Stimulated activated CD4-positive, alpha-beta T cell treated with anti-CD3 and anti-CD28 coated beads, Interleukin-4, amount 100 ng/mL, for 1 hour (primary cell): ENCODE measurements around the gene HEY2.

Experiments
- DNase-seq: peaks from one replicate; pipeline ENCODE4 v3.0.0-alpha.2; 2020

HEY2 gene

DNA sequence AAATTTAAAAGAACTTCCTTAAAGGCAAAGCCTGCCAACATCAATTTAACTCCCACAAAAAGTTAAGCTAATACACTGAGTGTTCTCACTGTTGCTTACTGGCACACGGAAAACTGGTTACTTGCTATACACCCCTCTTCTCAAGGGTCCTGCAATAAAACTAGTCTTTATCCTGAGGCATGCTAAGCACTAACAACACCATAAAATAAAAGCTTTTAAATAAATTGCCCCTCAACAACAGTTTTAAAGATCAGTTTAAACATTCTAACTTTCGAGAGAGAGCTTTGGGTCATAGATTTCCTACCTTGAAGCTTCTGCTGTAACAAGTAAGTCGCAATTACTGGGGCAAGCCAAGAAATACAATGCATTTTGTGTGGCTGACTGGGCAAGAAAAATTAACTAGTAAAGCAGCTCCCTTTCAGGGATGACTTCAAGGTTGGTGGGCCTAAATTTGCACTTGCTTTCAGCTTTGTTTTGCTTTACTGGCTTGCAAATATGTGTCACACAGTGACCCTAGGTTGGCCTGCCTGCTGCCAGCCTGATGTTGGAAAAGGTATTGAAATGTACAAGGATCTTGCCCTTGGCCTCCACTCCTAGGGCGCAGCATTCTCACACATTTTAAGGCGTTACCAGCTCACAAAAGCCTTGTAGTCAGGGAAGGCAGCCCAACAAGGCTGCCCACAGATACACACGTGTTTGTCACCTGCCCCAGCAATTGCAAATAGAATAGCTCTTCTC is 4.0 kb upstream of the HEY2 start:
- DNase-seq = no peak

DNA sequence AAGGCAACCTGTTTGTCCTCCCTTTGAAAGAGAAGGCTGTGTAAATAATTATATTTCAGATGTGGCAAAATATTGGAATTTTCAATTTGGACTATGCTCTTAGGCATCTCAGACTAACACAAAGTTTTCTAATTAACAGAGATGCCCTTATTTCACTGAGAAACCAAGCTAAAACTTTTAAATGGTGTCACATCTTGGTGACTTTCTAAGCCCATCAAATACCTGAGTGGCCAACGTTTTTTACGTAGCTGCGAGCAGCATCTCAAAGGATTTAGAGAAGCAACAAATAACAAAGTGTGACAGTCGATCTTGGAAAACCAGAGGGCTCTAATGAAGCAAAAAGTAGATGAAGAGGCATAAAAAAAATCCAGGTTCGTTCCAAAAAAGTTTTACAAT is 3.4 kb upstream of the HEY2 start:
- no peak for DNase-seq

- DNase-seq = peak; percentile 60
These were observed 2.5 kb upstream of the HEY2 start for GRCh38 chr6:125746731-125747588.

GRCh38 chr6:125747589-125748405 is 1.6 kb upstream of the HEY2 start:
- peak; percentile 26 for DNase-seq

GRCh38 chr6:125748406-125749172 is 843 bp upstream of the HEY2 start:
- DNase-seq = no peak

DNA sequence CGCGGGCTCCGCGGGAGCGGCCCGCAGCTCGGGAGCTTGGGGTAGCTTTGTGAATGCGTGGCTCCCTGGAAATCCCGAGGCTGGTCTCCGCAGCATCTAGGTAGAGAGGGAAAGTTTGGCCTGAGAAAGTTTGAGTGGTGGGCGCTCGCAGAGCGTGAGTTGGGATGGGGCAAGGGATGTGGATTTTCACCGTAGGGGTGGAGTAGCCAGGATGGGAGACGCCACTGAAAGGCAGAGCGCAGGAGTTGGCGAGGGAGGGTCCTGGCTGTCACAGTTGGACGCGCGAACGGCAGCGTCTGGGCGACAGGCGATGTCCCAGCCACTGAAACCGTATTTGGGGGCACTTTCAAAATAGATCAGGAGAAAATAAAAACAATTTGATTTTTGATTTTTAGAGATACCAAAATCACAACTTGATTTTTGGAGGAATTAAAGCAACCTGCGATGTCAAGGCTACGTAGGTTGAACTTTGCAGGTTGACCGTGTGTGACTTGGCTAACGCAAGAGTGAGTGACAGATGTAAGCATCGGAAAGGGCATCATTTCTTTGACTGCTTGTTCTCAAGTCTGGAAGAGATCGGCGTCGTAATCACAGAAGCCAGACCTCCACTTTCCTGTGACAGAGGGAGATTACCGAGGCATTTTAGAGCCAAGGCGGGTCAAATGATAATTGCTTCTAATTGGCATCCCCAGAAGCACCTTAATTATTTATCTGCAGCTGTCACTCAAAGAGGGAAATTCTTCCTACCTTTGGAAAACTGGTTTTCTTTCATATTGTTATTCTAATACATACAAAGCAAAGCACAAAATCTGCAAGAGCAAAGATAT is 646 bp downstream of the HEY2 start:
- no peak for DNase-seq

- DNase-seq = no peak
These were observed 1.4 kb downstream of the HEY2 start for GRCh38 chr6:125750692-125751333.

DNA sequence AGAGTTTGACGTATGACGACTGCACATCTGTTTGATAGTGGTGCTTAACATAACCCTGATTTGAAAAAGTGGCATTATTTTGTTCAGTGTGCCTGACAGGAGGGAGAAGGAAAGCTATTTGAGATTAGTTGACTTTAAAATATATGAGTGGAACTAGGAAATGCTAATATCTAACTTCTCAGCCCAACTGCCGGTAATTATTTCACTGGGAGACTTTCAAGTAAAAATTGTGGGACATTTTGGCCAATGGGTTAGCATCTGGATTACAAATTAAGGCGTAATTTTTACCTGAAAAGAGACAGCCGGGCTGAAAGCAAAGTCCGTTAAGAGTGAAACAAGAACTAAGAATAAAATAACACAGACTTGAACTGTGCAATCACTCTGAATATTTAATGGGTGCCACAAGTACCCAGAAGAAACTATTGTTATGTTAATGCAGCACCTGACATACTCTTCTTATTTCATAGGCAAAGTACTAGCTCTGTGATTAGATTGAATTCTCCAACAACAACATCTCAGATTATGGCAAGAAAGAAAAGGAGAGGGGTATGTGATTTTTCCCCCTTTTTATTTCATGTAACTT is 2.0 kb downstream of the HEY2 start:
- no peak for DNase-seq

DNA sequence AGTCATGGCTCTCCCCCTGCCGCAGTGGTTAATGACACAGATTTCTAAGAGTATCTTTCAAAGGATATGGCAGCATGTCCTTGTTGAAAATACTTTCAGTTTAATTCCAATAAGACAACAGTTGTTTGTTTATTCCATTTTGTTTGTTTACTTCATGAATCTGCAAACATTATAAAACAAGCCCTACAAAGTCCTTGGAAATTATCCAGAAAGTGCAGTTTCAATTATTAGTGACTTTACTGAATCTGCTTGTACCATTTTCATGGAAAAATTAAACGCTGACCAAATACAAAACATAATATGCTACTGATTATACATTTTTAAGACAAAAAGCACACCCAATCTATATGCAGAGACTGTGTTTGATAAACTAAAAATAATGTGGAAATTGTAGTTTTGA is 3.3 kb downstream of the HEY2 start:
- no peak for DNase-seq

- DNase-seq = no peak
These were observed 3.9 kb downstream of the HEY2 start for GRCh38 chr6:125753218-125753936.

DNA sequence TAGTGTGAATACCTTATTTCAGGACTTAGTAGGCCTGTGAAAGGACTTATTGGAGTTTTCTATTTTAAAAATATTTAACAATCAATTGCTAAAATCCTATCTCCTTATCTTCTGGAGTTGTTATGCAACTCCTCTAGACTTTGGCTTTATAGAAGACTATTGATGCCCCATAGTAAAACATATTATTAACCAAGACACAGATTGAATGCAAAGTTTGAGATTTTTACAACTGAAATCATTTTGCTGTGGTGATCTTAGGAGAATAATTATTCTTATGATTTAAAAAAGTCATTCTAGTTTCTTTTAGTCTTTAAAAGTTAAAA is 4.5 kb downstream of the HEY2 start:
- DNase-seq = no peak

- DNase-seq = no peak
These were observed 5.1 kb downstream of the HEY2 start for GRCh38 chr6:125754566-125754965.

DNA sequence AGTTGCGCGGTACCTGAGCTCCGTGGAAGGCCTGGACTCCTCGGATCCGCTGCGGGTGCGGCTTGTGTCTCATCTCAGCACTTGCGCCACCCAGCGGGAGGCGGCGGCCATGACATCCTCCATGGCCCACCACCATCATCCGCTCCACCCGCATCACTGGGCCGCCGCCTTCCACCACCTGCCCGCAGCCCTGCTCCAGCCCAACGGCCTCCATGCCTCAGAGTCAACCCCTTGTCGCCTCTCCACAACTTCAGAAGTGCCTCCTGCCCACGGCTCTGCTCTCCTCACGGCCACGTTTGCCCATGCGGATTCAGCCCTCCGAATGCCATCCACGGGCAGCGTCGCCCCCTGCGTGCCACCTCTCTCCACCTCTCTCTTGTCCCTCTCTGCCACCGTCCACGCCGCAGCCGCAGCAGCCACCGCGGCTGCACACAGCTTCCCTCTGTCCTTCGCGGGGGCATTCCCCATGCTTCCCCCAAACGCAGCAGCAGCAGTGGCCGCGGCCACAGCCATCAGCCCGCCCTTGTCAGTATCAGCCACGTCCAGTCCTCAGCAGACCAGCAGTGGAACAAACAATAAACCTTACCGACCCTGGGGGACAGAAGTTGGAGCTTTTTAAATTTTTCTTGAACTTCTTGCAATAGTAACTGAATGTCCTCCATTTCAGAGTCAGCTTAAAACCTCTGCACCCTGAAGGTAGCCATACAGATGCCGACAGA is 9.9 kb downstream of the HEY2 start:
- DNase-seq = no peak

DNA sequence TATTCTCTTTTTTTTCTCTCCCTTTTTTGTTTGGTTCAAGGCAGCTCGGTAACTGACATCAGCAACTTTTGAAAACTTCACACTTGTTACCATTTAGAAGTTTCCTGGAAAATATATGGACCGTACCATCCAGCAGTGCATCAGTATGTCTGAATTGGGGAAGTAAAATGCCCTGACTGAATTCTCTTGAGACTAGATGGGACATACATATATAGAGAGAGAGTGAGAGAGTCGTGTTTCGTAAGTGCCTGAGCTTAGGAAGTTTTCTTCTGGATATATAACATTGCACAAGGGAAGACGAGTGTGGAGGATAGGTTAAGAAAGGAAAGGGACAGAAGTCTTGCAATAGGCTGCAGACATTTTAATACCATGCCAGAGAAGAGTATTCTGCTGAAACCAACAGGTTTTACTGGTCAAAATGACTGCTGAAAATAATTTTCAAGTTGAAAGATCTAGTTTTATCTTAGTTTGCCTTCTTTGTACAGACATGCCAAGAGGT is 10.6 kb downstream of the HEY2 start:
- DNase-seq = no peak

DNA sequence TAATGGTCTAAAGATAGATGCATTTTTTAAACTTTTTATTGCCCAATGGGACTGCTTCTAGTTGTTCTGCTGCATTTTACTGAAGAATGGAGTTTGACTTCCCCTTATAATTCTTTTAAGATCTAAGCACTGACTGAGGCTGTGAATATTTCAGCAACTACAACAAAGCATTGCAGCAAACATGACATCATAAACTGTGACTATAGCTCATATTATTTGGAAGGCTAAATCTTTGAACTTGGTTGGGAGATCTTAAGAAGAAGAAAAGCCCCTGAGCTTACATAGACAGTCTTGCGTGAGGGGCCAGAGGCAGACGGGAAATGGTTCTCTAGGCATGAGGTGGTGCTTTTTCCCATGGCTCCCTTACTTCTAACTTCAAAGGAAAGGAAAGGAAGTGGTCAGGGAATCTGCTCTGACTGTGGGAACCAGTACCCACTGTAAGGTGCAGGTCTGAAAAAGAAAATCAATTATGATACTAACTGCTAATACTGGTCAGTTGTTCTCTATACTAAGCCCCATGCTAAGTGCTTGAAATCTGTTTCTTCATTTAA is 14.8 kb downstream of the HEY2 start:
- no peak for DNase-seq

DNA sequence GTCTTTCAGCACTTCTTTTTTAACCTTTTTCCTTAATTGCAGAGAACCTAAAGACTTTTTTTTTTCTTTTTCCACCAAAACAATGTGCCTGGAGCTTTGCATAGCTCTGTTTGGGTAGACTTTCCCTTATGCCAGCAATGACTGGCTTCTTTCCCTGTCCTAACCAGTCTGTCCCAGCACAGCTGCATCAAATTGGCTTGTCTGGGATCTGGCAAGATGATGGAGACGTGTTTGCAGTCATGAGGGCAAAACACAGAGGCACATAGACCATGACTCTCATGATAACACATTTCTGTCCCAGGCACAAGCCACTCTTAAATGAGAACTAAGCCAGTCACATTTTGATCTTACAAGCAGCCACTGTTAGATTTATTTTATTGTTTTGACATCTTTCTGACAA is 16.5 kb downstream of the HEY2 start:
- no peak for DNase-seq

DNA sequence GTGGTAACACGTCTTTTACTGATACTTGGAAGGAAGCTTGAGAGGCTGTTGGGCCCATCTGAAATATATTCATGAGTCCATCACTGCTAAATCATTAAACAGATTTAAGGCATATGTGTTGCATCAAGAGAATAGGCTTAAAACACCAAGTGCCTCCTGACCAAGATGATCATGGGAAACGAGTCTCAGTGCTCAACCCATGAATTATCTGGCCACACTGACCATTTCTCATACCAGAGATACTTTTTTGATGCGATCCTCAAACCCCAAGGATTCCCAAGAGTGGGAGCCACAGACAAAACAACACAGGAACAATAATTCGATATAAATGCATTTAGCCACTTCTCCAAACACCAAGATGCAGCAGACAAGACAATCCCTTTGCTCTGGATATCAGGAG is 17.2 kb downstream of the HEY2 start:
- no peak for DNase-seq

GRCh38 chr6:125769147-125769783 is 19.8 kb downstream of the HEY2 start:
- no peak for DNase-seq
